T-helper 17 cell (primary cell): ENCODE measurements around the gene LETM1. TPM values are rescaled to one million over a fixed set of nuclear protein-coding genes. Genes with fewer than 3 reads are reported as not detected.

Experiments used
- ATAC-seq: fragments of 150-1000 bp; cut with Tn5 transposase; 2 replicates; pipeline ENCODE4 v1.10.0; 2021; ENCODE audit warnings: mild to moderate bottlenecking, moderate library complexity
- DNase-seq, 3 donors: peaks; one replicate each; pipeline versions ENCODE4 v3.0.0 to v3.0.0-alpha.2; 2020 to 2021
- H3K9me3 ChIP-seq: one replicate; pipeline ENCODE4 v1.7.0; 2013; ENCODE audit warnings: low read length, mild to moderate bottlenecking; ENCODE audit not compliant: control insufficient read depth, poor library complexity, severe bottlenecking
- H3K27ac Mint-ChIP-seq: one replicate; pipeline ENCODE4 v1.8.0; 2022; ENCODE audit warnings: mild to moderate bottlenecking, moderate library complexity, mixed read lengths
- H3K27me3 Mint-ChIP-seq: one replicate; pipeline ENCODE4 v1.8.0; 2022; ENCODE audit warnings: mixed read lengths
- H3K36me3 Mint-ChIP-seq: one replicate; pipeline ENCODE4 v1.8.0; 2022; ENCODE audit warnings: low read depth, mixed read lengths
- H3K4me1 Mint-ChIP-seq: one replicate; pipeline ENCODE4 v1.8.0; 2022; ENCODE audit warnings: mild to moderate bottlenecking, mixed read lengths
- H3K4me3 Mint-ChIP-seq: one replicate; pipeline ENCODE4 v1.8.0; 2022; ENCODE audit warnings: mild to moderate bottlenecking, moderate library complexity, mixed read lengths
- total RNA-seq, 4 donors: library from RNA in 2 of 4; stranded (reverse) in 2 of 4; gene quantifications; one replicate each; pipeline ENCODE4 v1.2.3 and lab custom pipeline; 2022 to 2026

Gene LETM1
- total RNA-seq, 2 donors from 2014 or later = 34.4 to 41.4 TPM

DNA sequence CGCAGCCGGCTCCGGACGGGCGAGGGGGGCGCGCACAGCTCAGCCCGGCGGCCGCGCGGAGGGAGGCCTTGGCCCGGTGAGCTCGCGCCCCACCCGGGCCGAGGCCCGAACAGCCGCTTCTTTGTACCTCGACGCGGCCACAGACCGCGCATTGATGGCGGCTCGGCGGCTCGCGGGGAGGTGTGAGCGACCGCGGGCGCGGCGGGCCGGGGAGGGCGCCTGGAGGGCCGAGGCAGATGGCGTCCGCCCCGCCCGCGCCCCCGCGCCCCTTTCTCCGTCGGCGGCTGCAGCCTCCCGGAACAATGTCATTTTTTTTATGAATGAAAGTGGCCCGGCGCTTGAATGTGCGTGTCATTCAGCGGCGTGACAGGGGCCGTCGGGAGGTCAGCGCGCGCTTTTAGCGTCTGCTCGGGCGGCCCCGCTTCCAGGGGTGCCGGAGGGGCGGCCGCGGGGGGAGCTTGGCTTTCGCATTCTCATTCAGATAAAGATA is 61.1 kb downstream of the LETM1 start:
- no peaks in the 10 kb centered on the region for H3K9me3 ChIP-seq
- Mint-ChIP-seq H3K36me3 (no peaks in the 10 kb centered on the region), H3K27me3 (peaks cover 13% of the 10 kb centered on the region), H3K27ac (no peak overlapping the region), H3K4me3 (peak overlapping the region; percentile 52), H3K4me1 (peaks cover 2% of the 10 kb centered on the region)
- no peak for DNase-seq
- no peak for ATAC-seq

- Mint-ChIP-seq H3K4me1 (peaks cover 2% of the 10 kb centered on the region), H3K27me3 (peaks cover 13% of the 10 kb centered on the region), H3K36me3 (no peaks in the 10 kb centered on the region), H3K4me3 (peak overlapping the region; percentile 52), H3K27ac (no peak overlapping the region)
- ATAC-seq = no peak
- H3K9me3 ChIP-seq = no peaks in the 10 kb centered on the region
- no peak for DNase-seq
These were observed 61.8 kb downstream of the LETM1 start for GRCh38 chr4:1793940-1794808.

DNA sequence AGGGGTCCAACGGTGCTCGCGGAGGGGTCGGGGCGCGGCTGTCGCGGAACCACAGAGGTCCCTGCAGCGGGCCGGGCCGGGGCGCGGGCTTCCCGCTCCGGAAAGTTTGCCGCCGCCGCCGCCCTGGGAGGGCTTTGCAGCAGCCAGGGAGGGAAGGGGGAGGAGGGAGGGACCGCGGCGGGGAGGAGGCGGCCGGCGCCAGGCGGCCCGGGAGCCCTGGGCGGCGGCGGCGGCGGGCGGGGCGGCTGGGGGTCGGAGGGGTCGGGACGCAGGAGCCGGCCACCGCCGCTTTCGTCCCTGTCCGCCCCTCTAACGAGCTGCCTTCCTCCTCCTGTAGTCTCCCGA is 62.5 kb downstream of the LETM1 start:
- H3K36me3 Mint-ChIP-seq = no peaks in the 10 kb centered on the region
- H3K27ac Mint-ChIP-seq = no peak overlapping the region
- H3K27me3 Mint-ChIP-seq = peaks cover 9% of the 10 kb centered on the region
- peak; percentile 61 for ATAC-seq
- H3K4me3 Mint-ChIP-seq = no peak overlapping the region
- peaks cover 2% of the 10 kb centered on the region for H3K4me1 Mint-ChIP-seq
- H3K9me3 ChIP-seq = no peaks in the 10 kb centered on the region
- peak; percentile 24 to 34 (median 34) for DNase-seq

GRCh38 chr4:1792832-1793495 is 63.0 kb downstream of the LETM1 start, which contains the start of gene FGFR3:
Gene FGFR3, plus strand, starts transcription at chr4:1793293. Its CDS starts 642 bp downstream, at chr4:1793935.
- Mint-ChIP-seq H3K27ac (no peak within 1 kb of the TSS), H3K4me3 (peak within 1 kb of the TSS; percentile 52)
- peak; percentile 87 for ATAC-seq

DNA sequence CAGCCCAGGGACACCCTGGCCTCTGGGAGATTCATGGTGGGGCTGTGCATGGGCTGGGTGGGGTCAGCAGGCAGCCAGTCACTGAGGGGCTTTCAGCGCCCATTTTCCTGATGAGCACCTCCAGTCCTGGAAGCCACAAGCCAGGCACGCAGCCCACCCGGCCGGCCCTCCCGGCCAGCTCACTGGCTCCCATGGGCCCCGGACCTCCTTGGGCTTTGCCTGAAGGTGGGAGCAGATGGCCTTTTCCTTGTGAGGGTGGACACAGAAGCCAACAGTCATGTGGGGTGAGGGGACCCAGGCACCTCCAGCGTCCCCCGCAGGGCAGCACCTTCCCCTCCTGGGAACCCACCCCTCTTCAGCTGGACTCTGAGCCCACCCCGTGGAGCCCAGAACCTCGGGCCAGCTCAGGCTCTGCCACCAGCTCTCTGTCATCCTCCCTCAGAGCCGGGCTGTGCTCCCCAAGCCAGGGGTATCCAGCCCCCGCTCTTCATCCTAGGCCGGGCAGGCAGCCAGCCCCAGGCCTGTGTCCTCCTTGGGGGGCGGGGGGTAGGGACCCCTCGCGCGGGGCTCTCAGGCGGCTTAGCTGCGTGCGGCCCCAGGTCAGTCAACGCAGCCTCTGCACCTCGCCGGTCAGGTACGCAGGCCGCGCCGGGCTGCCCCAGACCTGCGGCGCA is 63.7 kb downstream of the LETM1 start:
- no peaks in the 10 kb centered on the region for H3K9me3 ChIP-seq
- no peak overlapping the region for H3K27ac Mint-ChIP-seq
- H3K36me3 Mint-ChIP-seq = no peaks in the 10 kb centered on the region
- H3K4me1 Mint-ChIP-seq = peaks cover 2% of the 10 kb centered on the region
- no peak for DNase-seq
- peak overlapping the region; percentile 68 for H3K4me3 Mint-ChIP-seq
- no peak for ATAC-seq
- H3K27me3 Mint-ChIP-seq = peaks cover 9% of the 10 kb centered on the region

More at GRCh38 chr4:1792832-1793495, 63.0 kb downstream of the LETM1 start, which contains the start of gene FGFR3:
- Mint-ChIP-seq H3K27me3 (peaks cover 9% of the 10 kb centered on the region), H3K36me3 (no peaks in the 10 kb centered on the region), H3K4me1 (peaks cover 2% of the 10 kb centered on the region)
- no peaks in the 10 kb centered on the region for H3K9me3 ChIP-seq
- peak; percentile 24 to 48 (median 43) for DNase-seq

DNA sequence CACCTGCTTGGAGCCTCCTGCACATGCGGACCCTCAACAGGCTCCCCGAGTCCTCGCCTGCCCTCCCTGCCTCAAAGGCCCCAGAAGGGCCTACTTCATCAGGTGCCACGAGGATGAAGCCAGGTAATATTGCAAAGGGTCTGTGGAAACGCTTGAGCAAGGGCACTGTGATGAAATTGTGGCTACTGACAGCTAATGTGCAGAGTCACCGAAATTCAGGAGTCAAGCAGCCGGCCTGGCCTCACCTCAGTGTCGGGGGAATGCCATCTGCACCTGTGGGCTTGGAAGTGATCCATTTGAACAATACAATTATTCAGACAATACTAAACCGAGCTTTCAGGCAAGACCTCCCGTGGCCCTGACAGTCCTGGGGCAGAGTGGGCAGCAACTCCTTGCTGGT is 66.0 kb downstream of the LETM1 start:
- DNase-seq (no peak), ATAC-seq (no peak)
- no peaks in the 10 kb centered on the region for H3K36me3 Mint-ChIP-seq
- H3K27ac Mint-ChIP-seq = no peak overlapping the region
- no peaks in the 10 kb centered on the region for H3K27me3 Mint-ChIP-seq
- H3K4me3 Mint-ChIP-seq = no peak overlapping the region
- no peaks in the 10 kb centered on the region for H3K9me3 ChIP-seq
- peaks cover 2% of the 10 kb centered on the region for H3K4me1 Mint-ChIP-seq

DNA sequence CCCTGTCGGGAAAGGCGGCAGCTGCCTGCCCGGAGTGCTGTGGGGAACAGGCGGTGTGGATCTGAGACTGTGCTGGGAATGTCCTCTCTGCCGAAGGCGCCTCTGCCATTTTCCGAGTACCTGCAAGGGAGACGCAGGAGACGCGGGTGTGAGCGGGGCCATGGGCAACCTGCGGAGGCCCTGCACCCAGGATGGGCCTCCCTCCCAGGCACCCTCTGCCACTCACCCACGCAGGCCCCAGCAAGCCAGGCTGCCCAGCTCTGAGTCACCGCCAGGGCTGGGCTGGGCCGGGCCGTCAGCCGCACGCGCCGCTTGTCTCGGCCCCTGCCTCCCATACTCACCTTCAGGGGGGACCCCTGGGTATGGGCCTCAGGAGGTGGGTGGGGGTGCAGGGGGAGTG is 66.4 kb downstream of the LETM1 start:
- no peaks in the 10 kb centered on the region for H3K9me3 ChIP-seq
- no peak for DNase-seq
- no peak for ATAC-seq
- Mint-ChIP-seq H3K27me3 (no peaks in the 10 kb centered on the region), H3K4me3 (no peak overlapping the region), H3K4me1 (peaks cover 2% of the 10 kb centered on the region), H3K36me3 (no peaks in the 10 kb centered on the region), H3K27ac (no peak overlapping the region)

- DNase-seq (no peak), ATAC-seq (no peak)
- no peaks in the 10 kb centered on the region for H3K27me3 Mint-ChIP-seq
- H3K36me3 Mint-ChIP-seq = no peaks in the 10 kb centered on the region
- H3K9me3 ChIP-seq = no peaks in the 10 kb centered on the region
- H3K4me3 Mint-ChIP-seq = no peak overlapping the region
- peaks cover 2% of the 10 kb centered on the region for H3K4me1 Mint-ChIP-seq
- H3K27ac Mint-ChIP-seq = no peak overlapping the region
These were observed 67.5 kb downstream of the LETM1 start for GRCh38 chr4:1788254-1788973.

DNA sequence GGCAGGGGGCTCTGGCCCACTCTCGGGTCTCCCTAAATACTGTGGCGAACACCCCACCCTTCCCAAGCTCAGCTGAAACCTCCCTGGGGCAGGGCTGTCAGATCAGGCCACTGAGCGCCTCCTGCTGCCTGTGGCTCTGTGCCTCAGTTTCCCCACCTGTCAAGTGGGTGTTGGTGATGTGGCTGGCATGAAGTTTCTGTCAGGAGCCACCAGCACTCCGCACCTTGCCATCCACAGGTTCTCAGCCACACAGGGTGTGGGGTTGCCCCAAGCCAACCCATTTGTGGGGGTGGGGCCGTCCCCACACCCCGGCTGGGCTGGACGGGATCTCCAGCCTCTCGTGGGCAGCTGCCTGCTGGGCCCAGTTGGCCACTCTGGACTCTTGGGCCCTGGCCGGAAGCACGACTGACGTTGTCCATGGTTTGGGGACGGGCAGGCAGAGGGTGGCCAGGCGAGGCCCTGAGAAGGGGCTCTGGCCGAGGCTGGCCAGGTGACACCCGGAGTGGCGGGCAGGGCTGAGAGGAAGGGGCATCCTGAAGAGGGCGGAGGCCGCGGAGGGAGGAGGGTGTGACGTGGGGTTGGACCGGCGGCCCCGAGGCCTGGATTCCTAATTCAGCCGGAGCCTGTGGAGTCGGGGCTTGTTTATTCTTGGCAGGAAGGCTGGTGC is 68.4 kb downstream of the LETM1 start:
- ATAC-seq (no peak), DNase-seq (no peak)
- Mint-ChIP-seq H3K27me3 (no peaks in the 10 kb centered on the region), H3K27ac (no peak overlapping the region), H3K4me3 (no peak overlapping the region), H3K36me3 (no peaks in the 10 kb centered on the region), H3K4me1 (peaks cover 2% of the 10 kb centered on the region)
- no peaks in the 10 kb centered on the region for H3K9me3 ChIP-seq

DNA sequence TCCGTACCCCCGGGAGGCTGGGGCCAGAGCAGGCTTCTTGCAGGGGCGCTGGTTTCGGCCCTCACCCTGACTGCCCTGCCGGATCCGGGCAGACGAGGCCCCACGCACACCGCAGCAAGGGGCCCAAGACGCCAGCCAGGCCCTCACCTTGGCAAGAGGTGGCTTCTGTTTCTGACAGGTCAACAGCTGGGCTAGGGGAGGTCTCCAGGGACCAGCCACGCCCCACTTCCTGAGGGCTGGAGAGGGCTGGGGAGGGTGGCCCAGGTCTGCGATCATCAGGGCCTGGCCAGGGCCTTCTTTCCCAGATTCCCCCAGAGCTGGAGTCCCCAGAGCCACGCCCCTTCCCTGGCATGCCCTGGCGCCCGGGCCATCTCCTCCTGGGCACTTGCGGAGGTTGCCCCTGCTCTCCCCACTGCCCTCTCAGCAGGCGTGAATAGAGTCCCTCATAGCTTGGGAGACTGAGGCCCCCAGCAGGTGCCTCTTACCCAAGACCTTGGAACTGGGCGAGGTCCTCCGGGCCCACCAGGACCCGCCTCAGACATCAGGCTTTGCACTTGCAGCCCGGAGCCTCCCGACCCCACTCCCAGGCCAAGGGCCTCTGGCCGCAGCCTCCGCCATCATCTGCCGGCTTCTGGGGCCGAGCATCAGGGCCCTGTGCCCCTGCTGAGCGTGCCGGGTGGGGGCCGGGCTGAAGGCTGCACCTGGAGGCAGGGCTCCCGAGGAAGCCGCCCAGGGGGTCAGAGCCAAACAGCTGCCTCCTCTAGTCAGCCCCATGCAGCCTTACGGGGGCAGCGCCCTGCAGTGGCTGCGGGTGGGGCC is 69.2 kb downstream of the LETM1 start:
- ATAC-seq (no peak), DNase-seq (no peak)
- H3K27me3 Mint-ChIP-seq = no peaks in the 10 kb centered on the region
- no peaks in the 10 kb centered on the region for H3K36me3 Mint-ChIP-seq
- peaks cover 2% of the 10 kb centered on the region for H3K4me1 Mint-ChIP-seq
- no peaks in the 10 kb centered on the region for H3K9me3 ChIP-seq
- no peak overlapping the region for H3K27ac Mint-ChIP-seq
- H3K4me3 Mint-ChIP-seq = no peak overlapping the region

GRCh38 chr4:1785592-1785991 is 70.4 kb downstream of the LETM1 start:
- no peaks in the 10 kb centered on the region for H3K36me3 Mint-ChIP-seq
- H3K27ac Mint-ChIP-seq = no peak overlapping the region
- H3K4me3 Mint-ChIP-seq = no peak overlapping the region
- H3K4me1 Mint-ChIP-seq = peaks cover 1% of the 10 kb centered on the region
- H3K9me3 ChIP-seq = no peaks in the 10 kb centered on the region
- H3K27me3 Mint-ChIP-seq = no peaks in the 10 kb centered on the region
- no peak for ATAC-seq
- DNase-seq = no peak
